GM21528 (cell line): ENCODE results near the gene TRAF3IP1.
"Not testable (repeated sequence)": the region's sequence is repeated elsewhere in the genome, so short reads cannot be mapped to it uniquely, and the experiment has no call there.

Experiments used
- ATAC-seq: cut with Tn5 transposase; IDR thresholded peaks from one replicate; pipeline ENCODE4 v1.9.1; 2021; ENCODE audit warnings: mild to moderate bottlenecking, moderate library complexity; ENCODE audit not compliant: unreplicated experiment, low FRiP score

The TRAF3IP1 gene

DNA sequence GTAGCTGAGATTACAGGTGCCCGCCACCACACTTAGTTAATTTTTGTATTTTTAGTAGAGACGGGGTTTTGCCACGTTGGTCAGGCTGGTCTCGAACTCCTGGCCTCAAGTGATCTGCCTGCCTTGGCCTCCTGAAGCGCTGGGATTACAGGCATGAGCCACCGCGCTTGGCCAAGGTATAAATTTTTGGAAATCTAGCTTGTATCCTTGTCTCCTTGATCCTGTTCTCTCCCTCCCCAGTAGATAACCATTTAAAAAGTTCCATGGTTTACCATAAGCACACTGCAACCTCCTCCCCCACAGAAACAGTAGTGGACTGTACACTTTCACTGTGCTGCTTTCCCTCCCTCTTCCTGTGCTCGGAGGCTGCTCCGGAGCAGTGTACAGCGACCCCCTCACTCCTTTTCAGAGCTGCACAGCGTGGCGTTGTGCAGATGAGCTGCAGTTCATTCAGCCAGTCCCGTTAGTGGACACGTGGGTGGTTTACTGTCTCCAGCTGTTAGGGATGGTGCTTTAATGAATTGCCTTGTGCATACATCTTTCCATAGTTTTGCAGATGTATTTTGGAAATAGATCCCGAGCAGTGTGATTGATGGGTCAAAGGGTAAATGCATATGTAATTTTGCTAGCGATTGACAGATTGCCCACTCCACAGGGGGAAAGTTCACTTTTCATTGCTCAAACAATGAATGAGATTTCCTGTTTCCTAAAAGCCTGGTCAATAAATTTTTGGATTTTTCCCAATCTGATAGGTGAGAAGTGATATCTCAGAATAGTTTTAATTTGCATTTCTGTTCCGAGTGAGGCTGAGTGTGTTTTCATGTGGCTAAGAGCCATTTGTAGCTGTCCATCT lies 121.2 kb downstream of the TRAF3IP1 start:
- ATAC-seq, result no peak

DNA sequence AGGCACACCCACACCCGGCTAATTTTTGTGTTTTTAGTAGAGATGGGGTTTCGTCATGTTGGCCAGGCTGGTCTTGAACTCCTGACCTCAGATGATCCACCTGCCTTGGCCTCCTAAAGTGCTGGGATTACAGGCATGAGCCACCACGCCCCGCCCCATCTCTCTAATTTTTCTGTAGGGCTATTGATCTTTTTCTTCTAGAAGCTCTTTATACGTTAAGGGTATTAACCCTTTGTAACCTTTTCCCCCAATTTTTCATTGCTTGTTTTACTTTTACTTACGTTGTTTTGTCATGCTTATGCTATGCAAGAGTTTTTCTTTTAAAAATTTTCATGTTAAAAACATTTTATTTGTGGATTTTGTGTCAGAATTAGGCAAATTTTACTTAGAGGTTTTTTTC lies 121.9 kb downstream of the TRAF3IP1 start:
- not testable (repeated sequence) for ATAC-seq

DNA sequence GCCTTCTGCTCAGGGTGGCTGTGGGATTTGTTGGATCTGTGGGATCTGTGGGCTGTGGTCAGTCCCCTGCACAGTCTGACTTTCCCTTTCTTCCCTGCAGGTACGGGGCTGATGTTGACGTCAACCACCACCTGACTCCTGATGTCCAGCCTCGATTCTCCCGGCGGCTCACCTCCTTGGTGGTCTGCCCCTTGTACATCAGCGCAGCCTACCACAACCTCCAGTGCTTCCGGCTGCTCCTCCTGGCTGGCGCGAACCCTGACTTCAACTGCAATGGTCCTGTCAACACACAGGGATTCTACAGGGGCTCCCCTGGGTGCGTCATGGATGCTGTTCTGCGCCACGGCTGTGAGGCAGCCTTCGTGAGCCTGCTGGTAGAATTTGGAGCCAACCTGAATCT lies 123.9 kb downstream of the TRAF3IP1 start:
- ATAC-seq, result no peak

DNA sequence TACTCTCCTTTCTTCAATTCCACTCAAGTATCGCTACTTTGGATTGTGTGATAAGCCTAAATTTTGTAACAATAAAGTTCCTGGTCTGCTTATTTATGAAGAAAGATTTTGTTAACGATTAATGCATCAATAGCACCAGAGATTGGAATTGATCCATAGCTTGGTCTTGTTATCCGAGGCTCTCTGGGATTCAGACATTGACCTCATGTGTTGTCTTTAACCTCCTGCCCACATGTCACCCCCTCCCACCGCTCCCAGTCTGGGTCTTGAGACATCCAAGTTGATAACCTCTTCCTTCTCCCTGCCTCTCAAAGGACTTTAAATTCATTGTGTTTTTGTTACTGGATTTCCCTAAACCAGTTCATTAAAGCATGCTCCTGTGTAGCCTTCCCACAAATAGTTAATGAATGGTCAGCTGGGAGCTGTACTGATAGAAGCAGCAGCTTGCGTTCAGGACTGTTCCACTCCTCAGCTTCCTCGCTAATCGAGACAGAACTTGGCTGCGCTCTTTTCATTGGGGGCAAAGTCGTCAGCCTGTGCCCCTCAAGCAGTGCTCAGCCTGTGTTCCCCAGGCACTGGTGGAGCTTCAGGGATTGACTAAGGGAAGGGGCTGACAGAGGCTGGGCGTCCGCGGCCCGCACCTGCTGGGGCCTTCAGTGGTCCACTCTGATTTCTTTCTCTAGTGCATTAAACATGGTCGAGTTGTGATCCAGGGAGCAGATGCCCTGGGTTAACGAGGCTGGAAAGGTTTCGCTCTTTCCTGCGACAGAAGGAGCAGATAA lies 125.3 kb downstream of the TRAF3IP1 start:
- no peak for ATAC-seq

DNA sequence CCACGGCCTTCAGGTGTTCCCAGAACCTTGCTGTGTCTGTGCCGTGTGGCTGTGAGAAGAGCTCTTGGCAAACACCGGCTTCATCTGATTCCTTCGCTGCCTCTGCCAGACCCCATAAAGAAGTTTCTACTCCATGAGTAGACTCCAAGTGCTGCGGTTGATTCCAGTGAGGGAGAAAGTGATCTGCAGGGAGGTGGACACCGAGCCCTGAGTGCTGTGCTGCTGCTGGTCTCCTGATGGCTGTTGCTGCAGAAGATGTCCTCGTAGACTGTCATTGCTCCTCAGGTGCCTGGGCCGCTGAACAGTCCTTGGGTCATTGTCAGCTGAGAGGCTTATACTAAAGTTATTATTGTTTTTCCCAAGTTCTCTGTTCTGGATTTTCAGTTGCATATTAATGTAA lies 126.1 kb downstream of the TRAF3IP1 start:
- no peak for ATAC-seq

DNA sequence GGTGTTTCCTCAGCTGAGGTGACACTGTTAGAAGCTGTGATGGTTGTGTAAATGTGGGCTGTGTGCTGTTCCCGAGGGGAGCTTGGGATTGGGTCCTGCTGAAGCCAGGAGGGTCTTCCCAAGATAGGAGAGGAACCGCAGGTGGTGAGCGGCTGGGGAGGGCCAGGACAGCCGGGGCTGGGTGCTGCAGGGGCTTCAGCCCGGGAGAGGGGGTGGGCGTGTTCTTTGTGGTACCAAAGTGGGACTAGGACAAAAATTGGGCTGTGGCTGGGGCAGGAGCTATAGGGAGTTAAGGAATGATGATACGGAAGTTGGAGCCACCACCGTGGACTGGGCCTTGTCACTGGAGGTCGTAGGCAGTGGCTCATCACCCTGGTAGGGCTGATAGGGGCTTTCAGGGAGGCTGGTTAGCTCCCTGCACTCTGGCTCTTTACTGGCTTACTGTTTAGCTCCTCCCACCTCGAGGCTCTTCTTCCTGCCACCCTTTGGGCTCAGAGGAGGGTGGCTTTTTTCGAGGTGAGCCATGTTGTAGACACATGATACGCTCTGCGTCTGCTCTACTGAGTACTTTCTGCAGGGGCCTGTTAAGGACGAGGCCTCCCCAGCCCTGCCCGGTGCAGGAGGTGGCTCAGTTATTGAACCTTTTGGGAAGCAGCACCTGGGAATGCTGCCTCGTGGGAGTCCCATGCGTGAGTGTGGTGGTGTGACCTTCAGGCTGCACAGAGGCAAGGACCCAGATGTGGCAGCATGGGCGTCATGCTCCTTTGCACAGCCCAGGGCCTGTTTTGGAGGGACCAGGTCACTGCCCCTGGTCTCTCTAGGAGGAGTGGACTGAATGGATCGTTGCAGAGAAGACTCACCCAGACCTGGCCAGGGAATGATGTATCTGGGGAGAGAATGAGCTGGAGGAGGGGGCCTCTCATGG lies 128.0 kb downstream of the TRAF3IP1 start:
- no peak for ATAC-seq

DNA sequence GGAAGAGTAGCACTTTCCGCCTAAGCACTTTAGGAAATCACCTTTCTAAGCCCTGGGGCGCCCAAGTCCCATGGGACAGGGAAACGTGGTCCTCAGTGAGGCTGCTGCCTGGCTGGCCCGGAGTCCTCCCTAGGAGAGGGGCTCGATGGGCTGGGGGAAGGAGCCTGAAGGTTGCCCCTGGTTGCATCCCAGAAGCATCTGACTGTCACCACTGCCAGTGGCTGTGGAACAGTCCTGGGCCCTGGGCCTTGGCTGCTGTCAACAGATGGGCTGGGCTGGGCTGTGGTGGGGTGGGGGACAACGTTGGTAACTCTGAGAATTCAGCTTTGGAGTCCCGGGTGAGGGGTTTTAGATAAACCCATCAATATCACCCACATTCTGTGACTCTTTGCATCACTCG lies 128.9 kb downstream of the TRAF3IP1 start:
- no peak for ATAC-seq

DNA sequence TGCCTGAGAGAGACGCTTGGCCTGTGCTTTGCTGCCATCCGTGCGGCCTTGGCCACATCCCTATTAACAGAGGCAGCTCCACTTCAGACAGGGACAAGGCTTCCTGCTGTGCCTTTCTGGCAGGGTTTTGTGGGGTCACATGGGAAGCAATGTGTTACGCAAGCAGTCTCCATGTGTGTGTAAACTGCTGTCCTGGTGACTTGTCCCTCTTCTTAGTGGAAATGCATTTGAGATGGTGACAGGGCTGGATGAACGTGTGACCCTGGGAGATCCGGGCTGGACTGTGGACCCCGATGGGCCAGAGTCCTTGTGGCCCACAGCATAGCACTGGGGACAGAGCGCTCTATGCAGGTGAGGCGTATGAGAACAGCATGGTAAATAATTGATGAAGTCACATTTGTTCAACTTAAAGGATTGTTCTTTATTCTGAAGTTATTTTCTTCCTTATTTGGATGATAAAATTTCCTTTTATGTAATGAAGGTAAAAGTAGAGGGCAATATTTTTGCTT lies 129.6 kb downstream of the TRAF3IP1 start:
- ATAC-seq, result no peak

DNA sequence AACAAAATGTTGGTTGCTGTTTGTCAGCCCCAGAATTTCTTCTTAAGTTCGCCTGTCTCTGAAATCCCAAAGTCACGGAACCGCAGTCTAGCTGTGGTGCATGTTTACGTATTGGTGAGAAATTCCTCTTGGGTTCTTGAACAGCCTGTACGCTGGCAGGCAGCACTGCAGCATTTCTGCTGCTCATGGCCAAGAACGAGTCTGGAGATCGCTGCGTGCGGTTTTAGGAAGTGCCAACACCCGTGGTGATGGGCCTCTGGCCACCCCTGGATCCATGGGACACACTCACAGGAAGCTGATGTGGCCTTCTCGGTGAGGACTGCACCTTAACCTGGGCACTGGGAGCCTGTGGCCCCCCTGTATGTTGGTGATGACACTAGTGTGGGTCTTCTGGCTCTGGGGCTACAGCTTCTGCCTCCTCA lies 130.1 kb downstream of the TRAF3IP1 start:
- ATAC-seq, result no peak
